GM12874 (cell line): ENCODE measurements around the gene IRF7.

Source experiments
- TF ChIP-seq, protein P1 (sequence below): IDR thresholded peaks from 2 replicates; pipeline ENCODE4 v1.5.1; 2011; ENCODE audit warnings: low read depth, mild to moderate bottlenecking, control low read depth, low read length, moderate library complexity; ENCODE audit not compliant: insufficient read depth

The IRF7 gene

DNA sequence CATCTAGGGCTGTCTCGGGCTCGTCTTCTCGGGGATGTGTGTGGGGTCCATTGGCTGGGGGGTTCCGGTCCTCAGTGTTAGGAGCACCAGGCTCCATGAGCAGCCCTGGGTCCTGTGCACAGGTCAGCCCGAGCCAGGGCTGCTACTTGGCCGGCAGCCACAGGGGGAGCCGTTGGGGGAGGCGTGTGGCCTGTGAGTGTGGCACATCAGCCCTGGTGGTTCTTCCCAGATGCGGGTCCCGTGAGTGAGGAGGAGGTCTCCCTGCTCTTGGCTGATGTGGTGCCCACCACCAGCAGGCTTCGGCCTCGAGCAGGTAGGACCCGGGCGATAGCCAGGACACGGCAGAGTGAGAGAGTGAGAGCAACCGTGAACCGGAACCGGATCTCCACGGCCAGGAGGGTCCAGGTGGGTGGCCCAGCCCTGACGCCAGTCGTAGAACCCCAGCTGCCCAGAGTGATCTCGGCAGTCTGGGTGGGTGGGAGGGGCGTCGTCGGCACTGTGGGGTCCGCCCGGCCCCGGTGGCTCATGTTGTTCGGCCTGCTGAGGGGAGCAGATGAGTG, 18.5 kb downstream of the IRF7 start:
- TF ChIP-seq, protein P1, sequence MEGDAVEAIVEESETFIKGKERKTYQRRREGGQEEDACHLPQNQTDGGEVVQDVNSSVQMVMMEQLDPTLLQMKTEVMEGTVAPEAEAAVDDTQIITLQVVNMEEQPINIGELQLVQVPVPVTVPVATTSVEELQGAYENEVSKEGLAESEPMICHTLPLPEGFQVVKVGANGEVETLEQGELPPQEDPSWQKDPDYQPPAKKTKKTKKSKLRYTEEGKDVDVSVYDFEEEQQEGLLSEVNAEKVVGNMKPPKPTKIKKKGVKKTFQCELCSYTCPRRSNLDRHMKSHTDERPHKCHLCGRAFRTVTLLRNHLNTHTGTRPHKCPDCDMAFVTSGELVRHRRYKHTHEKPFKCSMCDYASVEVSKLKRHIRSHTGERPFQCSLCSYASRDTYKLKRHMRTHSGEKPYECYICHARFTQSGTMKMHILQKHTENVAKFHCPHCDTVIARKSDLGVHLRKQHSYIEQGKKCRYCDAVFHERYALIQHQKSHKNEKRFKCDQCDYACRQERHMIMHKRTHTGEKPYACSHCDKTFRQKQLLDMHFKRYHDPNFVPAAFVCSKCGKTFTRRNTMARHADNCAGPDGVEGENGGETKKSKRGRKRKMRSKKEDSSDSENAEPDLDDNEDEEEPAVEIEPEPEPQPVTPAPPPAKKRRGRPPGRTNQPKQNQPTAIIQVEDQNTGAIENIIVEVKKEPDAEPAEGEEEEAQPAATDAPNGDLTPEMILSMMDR, result peak; percentile 46

DNA sequence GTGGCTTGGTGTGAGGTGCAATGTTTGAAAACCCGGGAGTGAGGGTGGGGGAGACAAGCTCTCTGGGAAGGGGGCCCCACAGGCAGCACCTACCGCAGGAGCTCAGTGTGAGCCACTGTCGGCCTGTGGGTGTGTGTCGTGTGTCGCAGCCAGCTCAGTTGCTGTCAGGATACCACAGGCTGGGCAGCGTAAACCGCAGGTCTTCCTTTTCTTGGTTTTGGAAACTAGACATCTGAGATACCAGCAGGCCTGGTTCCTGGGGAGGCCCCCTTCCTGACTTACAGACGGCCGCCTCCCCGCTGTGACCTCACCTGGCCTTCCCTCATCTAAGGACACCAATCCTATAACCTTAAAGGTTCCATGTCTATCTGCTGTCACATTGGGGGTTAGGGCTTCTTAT, 19.4 kb downstream of the IRF7 start:
- TF ChIP-seq, protein P1, result no peak

DNA sequence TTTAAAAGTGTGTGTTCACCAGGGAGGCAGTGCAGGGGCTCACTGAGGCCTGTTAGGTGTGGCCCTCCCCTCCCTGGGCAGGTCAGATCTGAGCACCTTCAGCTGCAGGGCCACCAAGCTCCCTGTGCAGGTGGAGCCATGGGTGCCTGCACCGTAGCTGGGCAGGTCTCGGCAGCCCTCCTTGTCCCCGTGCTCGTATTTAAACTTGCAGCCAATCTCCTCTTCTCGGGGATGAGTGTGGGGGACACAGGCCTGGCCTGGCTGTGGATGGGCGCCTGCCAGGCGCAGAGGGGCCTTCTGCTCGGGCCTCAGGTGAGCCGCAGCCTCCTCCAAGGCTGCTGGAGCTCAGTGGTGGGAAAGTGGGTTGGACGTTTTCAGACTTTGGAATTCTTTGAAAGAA, 20.4 kb downstream of the IRF7 start:
- TF ChIP-seq, protein P1, result no peak

DNA sequence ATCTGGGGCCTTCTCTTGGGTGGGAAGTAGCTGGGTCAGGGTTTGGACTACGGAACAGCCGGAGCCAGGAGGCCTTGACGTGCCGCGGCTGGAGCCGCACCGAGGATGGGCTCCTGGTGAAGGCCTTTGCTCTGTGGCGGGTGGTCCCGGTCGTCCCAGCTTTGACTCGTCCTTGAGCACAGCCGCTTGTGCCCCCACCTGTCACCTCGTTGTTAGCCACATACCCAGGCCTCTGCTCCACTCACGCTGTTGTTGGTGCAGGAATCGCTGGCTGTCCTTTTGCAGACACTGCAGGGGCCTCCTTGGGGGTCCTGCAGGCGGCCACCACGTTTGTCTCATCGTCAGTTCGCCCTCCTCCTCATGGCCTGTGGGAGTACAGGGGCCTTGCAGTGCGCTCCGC, 22.4 kb downstream of the IRF7 start:
- TF ChIP-seq, protein P1, result no peak

DNA sequence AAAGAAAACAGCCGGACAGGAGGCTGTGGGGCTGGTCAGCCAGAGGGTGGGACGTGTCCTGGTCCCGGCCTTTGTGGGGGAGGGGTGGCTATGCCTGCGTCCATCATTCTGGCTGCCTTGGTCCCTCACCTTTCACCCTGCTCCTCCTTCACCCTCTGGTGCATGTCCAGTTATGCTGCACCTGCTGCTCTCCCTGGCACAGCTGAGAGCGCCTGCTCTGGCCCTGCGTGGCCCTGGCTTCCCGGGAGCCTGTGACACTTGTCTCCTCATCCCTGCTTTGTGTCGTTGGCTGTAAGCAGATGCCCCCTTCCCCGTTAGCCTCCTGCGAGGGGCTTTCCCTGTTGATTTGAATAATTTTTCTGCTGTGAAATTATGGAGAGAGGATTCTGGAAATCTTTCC, 22.8 kb downstream of the IRF7 start:
- TF ChIP-seq, protein P1, result no peak

DNA sequence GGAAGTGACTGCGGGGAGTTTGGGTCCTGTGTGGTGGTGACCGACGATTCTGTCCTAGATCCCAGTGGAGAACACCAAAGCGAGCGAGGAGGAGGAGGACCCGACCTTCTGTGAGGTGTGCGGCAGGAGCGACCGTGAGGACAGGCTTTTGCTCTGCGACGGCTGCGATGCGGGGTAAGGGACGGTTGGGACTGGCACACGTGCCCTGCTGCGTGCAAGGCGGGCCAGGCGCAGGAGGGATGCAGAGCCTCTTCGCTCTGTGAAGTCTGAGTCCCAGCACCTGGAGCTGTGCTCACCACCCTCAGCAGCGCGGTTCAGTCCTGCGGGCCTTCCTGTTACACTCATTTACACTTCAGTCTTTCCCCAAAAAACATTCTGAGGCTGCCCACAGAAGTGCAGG, 23.2 kb downstream of the IRF7 start:
- TF ChIP-seq, protein P1, result no peak

DNA sequence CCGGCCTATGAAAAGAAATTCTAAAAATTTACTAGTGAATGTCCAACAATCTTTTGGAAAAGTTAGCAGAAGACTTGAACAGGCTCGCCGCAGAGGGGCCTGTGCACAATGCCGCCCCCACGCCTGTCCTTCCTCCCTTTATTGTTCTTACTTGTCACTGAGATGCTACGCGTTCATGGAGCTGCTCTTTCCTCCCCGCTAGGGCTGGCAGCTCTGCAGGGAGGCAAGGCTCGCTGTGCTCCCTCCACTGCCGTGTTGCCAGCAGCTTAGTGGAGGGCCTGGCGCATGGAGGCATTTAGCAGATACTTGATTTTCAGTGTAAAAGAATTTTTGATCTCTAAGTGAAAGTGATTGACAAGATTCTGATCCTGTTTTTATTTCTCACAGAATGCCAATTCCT, 24.8 kb downstream of the IRF7 start:
- TF ChIP-seq, protein P1, result no peak
